Measurements from ENCODE around the gene PTGFRN.

- TF ChIP-seq GATA3 (IDR thresholded peaks at IDR 0.05; ENCODE audit: low read depth, low read length) (no peak), GATA2 (IDR thresholded peaks at IDR 0.05; ENCODE audit: low read depth, low read length) (peak; percentile 26; the same call in 1 of the 2 replicates)
Observed at GRCh38 chr1:116950517-116951199, 40.9 kb downstream of the PTGFRN start.
